HG03135 (cell line): ENCODE measurements around the gene KCNAB1.
"Not testable (repeated sequence)": the region's sequence is repeated elsewhere in the genome, so short reads cannot be mapped to it uniquely, and the experiment has no call there.

Experiments used
- ATAC-seq: cut with Tn5 transposase; IDR thresholded peaks from one replicate; pipeline ENCODE4 v1.9.1; 2021; ENCODE audit warnings: mild to moderate bottlenecking, moderate library complexity; ENCODE audit not compliant: unreplicated experiment

KCNAB1 gene

GRCh38 chr3:156259896-156260295 lies 139.5 kb downstream of the KCNAB1 start:
- ATAC-seq, result no peak

- no peak for ATAC-seq
These were observed 140.0 kb downstream of the KCNAB1 start for GRCh38 chr3:156260331-156260730.

GRCh38 chr3:156264771-156265170 lies 144.4 kb downstream of the KCNAB1 start:
- ATAC-seq, result no peak

- ATAC-seq, result no peak
These were observed 151.1 kb downstream of the KCNAB1 start for GRCh38 chr3:156271508-156271907.

GRCh38 chr3:156271995-156272719 lies 151.8 kb downstream of the KCNAB1 start:
- no peak for ATAC-seq

GRCh38 chr3:156273111-156273694 lies 152.8 kb downstream of the KCNAB1 start:
- no peak for ATAC-seq

GRCh38 chr3:156274791-156275190 lies 154.4 kb downstream of the KCNAB1 start:
- ATAC-seq, result no peak

- not testable (repeated sequence) for ATAC-seq
These were observed 164.3 kb downstream of the KCNAB1 start for GRCh38 chr3:156284637-156285036.

GRCh38 chr3:156285626-156286025 lies 165.2 kb downstream of the KCNAB1 start:
- ATAC-seq, result no peak

GRCh38 chr3:156290924-156291271 lies 170.5 kb downstream of the KCNAB1 start:
- no peak for ATAC-seq

- ATAC-seq, result no peak
These were observed 171.1 kb downstream of the KCNAB1 start for GRCh38 chr3:156291272-156292123.

- no peak for ATAC-seq
These were observed 173.2 kb downstream of the KCNAB1 start for GRCh38 chr3:156293566-156293965.

GRCh38 chr3:156297582-156297981 lies 177.2 kb downstream of the KCNAB1 start:
- ATAC-seq, result no peak

- no peak for ATAC-seq
These were observed 177.6 kb downstream of the KCNAB1 start for GRCh38 chr3:156298014-156298413.

- no peak for ATAC-seq
These were observed 178.6 kb downstream of the KCNAB1 start for GRCh38 chr3:156298938-156299337.

GRCh38 chr3:156299569-156299968 lies 179.2 kb downstream of the KCNAB1 start:
- no peak for ATAC-seq

GRCh38 chr3:156300371-156300770 lies 180.0 kb downstream of the KCNAB1 start:
- ATAC-seq, result no peak

- ATAC-seq, result no peak
These were observed 180.8 kb downstream of the KCNAB1 start for GRCh38 chr3:156300929-156301840.

- no peak for ATAC-seq
These were observed 182.8 kb downstream of the KCNAB1 start for GRCh38 chr3:156303001-156303707.

- ATAC-seq, result no peak
These were observed 184.0 kb downstream of the KCNAB1 start for GRCh38 chr3:156304406-156304805.
